Measurements from ENCODE around the gene PARD3B.

DNA sequence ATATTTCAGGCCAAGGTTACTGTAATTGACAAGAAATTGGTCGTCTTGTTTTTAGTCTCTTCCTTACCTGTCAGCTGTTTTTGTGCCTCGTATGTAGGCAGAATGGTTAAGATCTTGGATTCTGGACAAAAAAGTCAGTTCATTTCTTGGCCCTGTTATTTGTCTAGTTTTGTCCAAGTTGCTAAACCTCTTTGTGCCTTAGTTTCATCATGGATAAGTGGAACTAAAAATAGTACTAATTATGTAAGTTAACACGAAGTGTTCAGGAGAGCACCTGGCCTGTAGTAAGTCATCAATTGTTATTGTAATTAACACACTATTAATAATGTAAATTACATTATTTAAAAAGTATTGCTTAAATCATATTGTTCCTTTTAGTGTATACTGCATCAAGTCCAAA lies 148.0 kb downstream of the PARD3B start:
- TF ChIP-seq POLR2A (IDR thresholded peaks at IDR 0.05; ENCODE audit: low read depth, low read length) (no peak), POLR2AphosphoS5 (IDR thresholded peaks at IDR 0.05; ENCODE audit: low read depth, low read length) (no peak), TAF1 (IDR thresholded peaks at IDR 0.05; ENCODE audit: low read depth, low read length) (no peak)

Data from GM12891 (cell line).